Kidney epithelial cell (primary cell): ENCODE data around the gene SPEM2. TPM values are rescaled to one million over a fixed set of nuclear protein-coding genes. Genes with fewer than 3 reads are reported as not detected.

Source experiments
- DNase-seq: peaks from one replicate; pipeline ENCODE4 v3.0.0-alpha.2; 2010; ENCODE audit warnings: low read depth
- H3K27me3 ChIP-seq: 2 replicates; pipeline ENCODE4 v1.6.0; 2011; ENCODE audit warnings: low read length; ENCODE audit not compliant: control insufficient read depth, insufficient read depth
- H3K36me3 ChIP-seq: 2 replicates; pipeline ENCODE4 v1.5.1; 2011; ENCODE audit warnings: low read length; ENCODE audit not compliant: control insufficient read depth, insufficient read depth
- H3K4me3 ChIP-seq: 2 replicates; pipeline ENCODE4 v1.5.1; 2011; ENCODE audit warnings: low read depth, mild to moderate bottlenecking, control low read depth, low read length
- total RNA-seq: library from RNA; depleted of rRNA; stranded (reverse); fragments of >200 nt; gene quantifications from 2 replicates; pipeline ENCODE4 v1.2.3, GENCODE V29; 2015
- TF ChIP-seq, protein P1 (sequence below): IDR thresholded peaks from 2 replicates; pipeline ENCODE4 v1.5.1; 2011; ENCODE audit warnings: mild to moderate bottlenecking, moderate library complexity, low read length, control low read depth, inconsistent platforms; ENCODE audit not compliant: insufficient read depth, poor library complexity, severe bottlenecking

The SPEM2 gene
- total RNA-seq, 1 donor from 2014 or later: not detected

GRCh38 chr17:7403043-7403726 is 22.2 kb upstream of the SPEM2 start:
- DNase-seq: no peak
- TF ChIP-seq, protein P1, sequence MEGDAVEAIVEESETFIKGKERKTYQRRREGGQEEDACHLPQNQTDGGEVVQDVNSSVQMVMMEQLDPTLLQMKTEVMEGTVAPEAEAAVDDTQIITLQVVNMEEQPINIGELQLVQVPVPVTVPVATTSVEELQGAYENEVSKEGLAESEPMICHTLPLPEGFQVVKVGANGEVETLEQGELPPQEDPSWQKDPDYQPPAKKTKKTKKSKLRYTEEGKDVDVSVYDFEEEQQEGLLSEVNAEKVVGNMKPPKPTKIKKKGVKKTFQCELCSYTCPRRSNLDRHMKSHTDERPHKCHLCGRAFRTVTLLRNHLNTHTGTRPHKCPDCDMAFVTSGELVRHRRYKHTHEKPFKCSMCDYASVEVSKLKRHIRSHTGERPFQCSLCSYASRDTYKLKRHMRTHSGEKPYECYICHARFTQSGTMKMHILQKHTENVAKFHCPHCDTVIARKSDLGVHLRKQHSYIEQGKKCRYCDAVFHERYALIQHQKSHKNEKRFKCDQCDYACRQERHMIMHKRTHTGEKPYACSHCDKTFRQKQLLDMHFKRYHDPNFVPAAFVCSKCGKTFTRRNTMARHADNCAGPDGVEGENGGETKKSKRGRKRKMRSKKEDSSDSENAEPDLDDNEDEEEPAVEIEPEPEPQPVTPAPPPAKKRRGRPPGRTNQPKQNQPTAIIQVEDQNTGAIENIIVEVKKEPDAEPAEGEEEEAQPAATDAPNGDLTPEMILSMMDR: no peak
- H3K27me3 ChIP-seq: no peaks in the 10 kb centered on the region
- peak overlapping the region; percentile 68 for H3K4me3 ChIP-seq
- H3K36me3 ChIP-seq: no peaks in the 10 kb centered on the region

DNA sequence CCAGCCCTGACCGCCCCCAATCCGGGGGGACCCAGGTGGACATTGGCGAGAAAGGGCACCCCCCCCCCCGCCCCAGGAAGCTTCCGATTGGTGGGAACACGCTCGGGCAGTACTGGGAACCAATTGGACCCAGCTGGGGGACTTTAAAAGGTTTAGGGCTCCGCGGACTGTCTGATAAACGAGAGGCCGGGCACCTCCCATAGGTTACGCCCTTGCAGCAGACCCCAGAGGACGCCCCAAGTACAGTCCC is 21.8 kb upstream of the SPEM2 start:
- DNase-seq: no peak
- Histone ChIP-seq H3K4me3 (peak overlapping the region; percentile 68), H3K27me3 (no peaks in the 10 kb centered on the region), H3K36me3 (no peaks in the 10 kb centered on the region)
- TF ChIP-seq, protein P1: no peak

DNA sequence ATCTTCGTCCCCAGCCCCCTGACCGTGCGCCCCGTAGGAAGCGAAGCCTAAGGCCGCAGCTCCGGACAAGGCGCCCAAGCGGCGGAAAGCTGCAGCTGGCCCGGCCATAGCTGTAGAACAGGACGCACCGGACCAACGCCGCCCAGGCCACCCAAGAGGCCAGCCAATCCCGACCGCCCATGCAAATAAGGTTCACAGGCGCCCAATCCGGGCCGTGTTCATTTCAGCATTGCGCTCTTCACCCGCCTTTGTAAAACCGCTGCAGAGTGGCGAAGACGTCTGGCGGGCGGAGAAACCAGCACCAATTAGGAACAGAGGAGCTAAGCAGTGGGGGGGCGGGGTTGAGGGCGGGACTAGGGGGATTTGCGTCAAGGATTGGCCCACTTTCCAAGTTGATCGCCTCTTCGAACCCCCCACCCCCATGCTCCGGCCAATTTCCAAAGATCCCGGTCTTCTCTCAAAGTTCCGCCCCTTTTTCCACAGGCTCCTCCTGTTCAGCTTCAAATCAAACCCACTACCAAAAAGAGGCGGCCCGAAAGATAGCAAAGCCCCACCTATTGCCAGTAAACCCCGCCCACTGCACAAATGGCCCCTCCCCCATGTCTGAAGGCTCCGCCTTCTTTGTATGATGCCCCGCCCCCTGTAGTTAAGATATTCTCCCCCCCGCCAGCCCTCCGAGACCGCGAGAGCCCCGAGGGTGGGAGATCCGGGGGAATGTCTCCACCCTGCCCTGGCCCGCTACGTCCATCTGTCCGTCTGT is 21.3 kb upstream of the SPEM2 start, which contains the start of gene TMEM256:
Gene TMEM256, minus strand, starts transcription at position 121 of the 760 bp plus-strand sequence. Its CDS starts 13 bp downstream, at position 108.
- no peaks in the 10 kb centered on the region for H3K27me3 ChIP-seq
- no peaks in the 10 kb centered on the region for H3K36me3 ChIP-seq
- H3K4me3 ChIP-seq: peak within 1 kb of the TSS; percentile 72
- TF ChIP-seq, protein P1: no peak
- peak; percentile 96 for DNase-seq

DNA sequence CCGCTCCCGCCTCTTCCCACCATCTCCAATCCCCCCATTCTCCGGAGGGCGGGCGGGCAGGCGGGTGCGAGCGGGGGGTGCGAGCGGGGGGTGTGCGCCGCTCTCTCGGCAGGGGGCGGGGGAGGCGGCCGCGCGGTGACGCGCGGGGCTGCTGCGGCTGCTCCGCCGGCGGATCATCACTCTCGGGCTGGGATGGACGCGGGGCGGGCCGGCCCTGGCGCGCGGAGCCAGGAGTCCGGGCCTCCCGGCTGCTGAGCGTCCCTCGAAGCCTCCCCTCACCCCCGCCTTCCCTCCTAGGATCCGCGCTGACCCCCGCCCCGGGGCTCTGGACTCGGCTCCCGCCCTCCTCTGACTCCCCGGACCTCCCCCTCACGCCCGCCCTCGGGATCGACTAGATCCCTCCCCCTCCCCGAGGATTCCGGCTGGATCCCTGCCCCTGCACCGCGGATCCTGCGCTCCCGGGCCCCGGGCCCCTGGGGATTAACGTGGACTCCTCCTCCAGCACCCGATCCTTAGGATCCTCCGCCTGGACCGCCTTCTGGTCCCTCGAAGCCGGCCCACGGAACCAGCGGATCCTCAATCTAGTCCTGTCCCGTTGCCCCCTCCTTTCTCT is 20.6 kb upstream of the SPEM2 start:
- no peaks in the 10 kb centered on the region for H3K27me3 ChIP-seq

GRCh38 chr17:7405350-7406234 is 19.8 kb upstream of the SPEM2 start:
- DNase-seq: no peak
- Histone ChIP-seq H3K27me3 (no peaks in the 10 kb centered on the region), H3K4me3 (peak overlapping the region; percentile 72), H3K36me3 (no peaks in the 10 kb centered on the region)
- TF ChIP-seq, protein P1: no peak

More for the DNA sequence above, 20.6 kb upstream of the SPEM2 start:
- peak overlapping the region; percentile 72 for H3K4me3 ChIP-seq
- no peaks in the 10 kb centered on the region for H3K36me3 ChIP-seq
- DNase-seq: no peak
- TF ChIP-seq, protein P1: no peak
